Skeletal muscle cell (primary cell): ENCODE measurements around the gene MUC2.

Experiments used
- DNase-seq: peaks from one replicate; pipeline ENCODE4 v3.0.0-alpha.2; 2010; ENCODE audit warnings: low read depth
- H3K4me3 ChIP-seq: 2 replicates; pipeline ENCODE4 v1.5.1; 2011; ENCODE audit warnings: low read depth, mild to moderate bottlenecking, control low read depth, low read length, moderate library complexity

MUC2 gene

GRCh38 chr11:1049431-1049891 is 25.2 kb upstream of the MUC2 start:
- no peak overlapping the region for H3K4me3 ChIP-seq
- DNase-seq: no peak

DNA sequence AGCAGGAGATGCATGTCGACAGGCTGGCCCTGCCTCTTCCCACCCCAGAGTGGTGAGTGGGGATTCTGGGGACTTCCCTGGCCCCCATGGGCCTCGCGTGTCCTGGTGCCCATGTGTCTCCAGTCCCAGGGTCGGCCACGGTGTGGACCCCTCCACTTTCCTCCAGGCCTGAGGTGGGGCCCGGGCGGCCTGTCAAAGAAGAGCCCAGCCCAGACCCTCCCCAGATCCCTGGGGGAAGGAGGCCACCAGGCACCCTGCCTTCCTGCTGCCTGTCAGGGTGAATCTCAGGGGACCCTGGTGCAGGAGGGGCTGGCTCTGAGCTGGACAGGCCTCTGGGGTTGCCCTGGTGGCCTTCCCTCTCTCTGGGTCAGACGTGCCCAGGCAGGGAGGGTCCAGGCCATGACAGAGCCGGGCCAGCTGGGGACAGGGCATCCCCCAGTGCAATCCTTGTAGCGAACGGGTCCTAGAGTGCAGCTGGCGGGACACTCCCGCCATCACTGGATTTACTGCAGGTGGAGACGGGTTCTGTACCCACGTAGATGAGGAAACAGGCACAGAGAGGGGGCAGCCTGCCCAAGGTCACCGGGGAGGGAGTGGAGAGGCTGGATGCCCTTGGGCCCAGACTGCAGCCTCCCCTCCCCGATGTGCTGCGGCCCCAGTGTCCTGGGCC is 24.6 kb upstream of the MUC2 start:
- H3K4me3 ChIP-seq: no peak overlapping the region
- no peak for DNase-seq

DNA sequence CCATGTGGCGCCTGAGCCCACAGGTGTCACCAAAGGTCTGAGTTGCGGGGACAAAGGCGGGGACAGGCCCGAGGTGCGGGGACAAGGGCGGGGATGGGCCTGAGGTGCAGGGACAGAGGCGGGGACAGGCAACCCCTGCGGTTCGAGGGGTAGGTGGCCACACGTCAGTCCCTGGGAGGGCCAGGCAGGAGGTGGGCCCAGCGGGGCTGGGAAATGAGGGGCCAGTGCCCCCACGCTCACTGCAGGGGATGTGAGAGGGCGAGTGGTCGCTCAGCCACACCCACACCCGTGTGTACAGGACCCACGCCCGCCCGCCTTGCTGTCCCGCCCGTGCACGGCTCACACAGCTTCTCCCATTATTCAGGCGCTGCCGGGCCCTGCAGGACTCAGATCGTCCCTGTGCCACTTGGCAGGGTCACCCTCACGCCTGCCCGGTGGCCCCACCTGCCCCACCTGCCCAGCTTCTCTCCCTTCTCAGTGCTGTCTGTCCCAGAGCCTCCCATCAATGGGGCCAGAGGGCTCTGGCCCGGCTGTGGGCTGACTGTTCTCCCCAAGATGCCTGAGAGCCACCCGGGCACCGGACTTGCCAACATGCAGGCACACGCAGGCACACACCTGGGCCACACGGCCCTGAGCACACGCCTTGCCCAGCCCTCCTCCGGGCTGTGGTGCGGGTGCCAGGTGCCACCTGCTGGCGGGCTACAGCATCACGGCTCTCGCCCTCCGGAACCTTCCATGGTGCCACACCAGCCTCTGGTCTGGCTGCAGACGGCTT is 23.9 kb upstream of the MUC2 start:
- H3K4me3 ChIP-seq: no peak overlapping the region
- no peak for DNase-seq

DNA sequence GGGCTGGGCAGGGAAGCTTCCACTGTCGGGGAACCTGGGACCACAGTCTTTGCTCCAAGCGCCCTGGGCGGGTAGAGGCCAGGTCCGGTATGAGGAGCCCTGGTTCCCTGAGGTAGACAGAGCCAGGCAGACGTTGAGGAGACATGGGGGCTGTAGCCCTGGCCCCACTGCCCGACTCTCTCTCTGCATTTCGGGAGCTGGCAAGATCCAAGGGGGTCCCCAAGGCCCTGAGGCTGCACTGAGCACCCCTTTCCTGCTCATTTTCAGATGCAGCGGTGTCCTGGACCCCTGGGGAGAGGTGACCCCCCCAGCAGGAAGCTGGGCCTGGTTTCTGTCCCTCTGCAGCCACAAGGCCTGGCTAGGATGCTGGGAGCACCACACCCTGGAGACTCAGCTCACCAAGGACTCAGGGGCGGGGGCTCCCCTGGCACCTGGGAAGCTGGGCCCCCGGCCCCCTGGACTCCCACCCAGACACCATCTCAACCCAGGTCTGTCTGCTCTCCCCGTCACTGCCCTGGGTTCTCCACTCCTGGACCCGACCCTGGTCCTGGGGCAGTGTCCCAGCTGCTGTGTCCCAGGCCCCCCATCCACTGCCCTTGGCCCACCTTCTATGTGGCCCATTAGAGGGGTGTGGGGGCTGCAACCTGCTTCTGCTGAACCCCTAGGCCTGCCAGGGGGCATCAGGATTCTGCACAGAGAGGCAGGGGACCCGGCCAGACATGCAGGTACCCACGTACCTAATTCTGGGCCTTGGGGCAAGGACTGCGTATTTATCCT is 23.1 kb upstream of the MUC2 start:
- no peak overlapping the region for H3K4me3 ChIP-seq
- DNase-seq: no peak

- H3K4me3 ChIP-seq: no peak overlapping the region
- no peak for DNase-seq
Measured at GRCh38 chr11:1052133-1053011, 22.3 kb upstream of the MUC2 start.

GRCh38 chr11:1053121-1053901 is 21.4 kb upstream of the MUC2 start:
- no peak for DNase-seq

GRCh38 chr11:1054143-1055108 is 20.2 kb upstream of the MUC2 start:
- no peak overlapping the region for H3K4me3 ChIP-seq
- DNase-seq: no peak

More at GRCh38 chr11:1053121-1053901, 21.4 kb upstream of the MUC2 start:
- no peak overlapping the region for H3K4me3 ChIP-seq

DNA sequence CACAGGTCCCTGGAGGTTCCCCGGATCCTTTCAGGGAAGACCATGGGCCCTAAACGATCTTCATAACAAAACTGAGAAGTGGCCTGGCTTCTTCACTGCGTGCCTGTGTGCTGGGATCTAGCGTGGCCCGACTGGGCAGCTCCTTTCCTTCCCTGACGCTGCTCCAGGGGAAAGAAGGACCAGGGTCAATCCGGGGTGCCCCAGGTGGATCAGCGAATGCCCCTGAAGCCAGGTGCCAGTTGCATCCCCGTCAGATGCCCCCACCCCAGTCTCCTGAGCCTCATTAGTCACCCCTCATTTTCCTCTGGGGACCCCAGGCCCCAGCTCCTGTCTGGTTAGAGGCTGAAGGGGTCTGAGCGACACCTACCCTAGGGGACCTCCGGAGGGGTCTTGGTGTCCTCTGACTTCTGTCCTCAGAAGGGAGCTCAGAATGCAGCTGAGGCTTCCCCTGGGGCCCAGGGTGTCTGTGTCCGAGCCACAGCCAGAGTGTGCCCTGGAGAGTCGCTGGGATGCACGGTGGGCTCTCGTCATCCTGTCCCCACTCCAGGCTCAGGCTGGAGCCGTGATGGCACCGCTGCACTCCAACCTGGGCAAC is 19.5 kb upstream of the MUC2 start:
- no peak overlapping the region for H3K4me3 ChIP-seq
- no peak for DNase-seq

DNA sequence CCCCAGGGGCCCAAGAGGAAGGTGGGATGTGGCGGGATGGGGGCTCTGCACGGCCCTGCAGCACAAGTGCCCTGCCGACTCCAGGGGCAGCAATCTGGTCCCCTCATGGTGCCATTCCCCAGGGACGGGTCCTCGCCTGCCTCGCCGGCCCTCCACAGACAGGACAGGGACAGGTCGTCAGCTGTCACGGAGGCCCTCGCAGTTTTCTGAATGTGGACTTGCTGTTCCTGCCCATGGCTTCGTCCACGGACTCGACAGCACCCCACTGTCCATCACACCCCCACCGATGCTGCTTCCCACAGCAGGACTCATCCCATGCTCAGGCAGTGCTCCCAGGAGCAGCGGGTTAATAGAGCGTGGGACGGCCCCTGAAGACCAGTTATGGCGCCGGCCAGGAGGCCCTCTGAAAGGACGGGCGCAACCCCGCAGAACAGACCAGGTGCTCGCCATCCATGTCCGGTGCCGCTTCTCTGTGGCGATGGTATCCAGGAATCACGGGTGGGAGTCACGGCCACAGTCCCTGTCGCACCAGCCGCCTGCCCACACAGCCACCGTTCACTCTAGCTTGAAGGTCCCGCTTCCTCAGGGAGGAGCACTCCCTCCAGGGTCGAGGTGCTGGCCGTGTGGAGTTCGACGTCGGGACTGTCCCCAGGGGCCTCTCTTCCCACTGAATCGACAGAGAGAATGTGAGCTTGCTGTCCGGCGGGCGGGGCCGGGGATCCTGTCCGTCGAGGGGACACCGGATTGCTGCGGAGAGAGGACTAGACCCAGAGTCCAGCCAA is 18.5 kb upstream of the MUC2 start:
- H3K4me3 ChIP-seq: no peak overlapping the region
- no peak for DNase-seq

GRCh38 chr11:1057806-1058205 is 16.9 kb upstream of the MUC2 start:
- no peak for DNase-seq
- no peak overlapping the region for H3K4me3 ChIP-seq

DNA sequence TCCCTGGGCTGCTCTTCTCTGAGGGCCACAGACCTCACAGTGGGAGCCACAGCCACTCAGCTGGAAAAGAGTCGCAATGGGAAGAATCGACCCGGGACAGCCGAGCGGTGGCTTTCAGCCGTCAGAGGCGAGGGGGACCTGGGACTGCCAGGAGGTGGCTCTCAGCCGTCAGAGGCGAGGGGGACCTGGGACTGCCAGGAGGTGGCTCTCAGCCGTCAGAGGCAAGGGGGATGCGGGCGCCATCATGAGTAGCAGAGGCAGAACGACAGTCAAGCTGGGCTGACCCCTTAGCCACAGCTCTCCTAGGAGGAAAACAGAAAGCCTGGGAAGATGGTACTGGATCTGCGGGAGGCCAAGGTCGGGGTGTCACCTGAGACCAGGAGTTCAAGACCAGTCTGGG is 14.9 kb upstream of the MUC2 start:
- H3K4me3 ChIP-seq: no peak overlapping the region
- no peak for DNase-seq

GRCh38 chr11:1060410-1060809 is 14.3 kb upstream of the MUC2 start:
- DNase-seq: no peak
- H3K4me3 ChIP-seq: no peak overlapping the region

GRCh38 chr11:1060852-1061616 is 13.6 kb upstream of the MUC2 start:
- no peak for DNase-seq
- H3K4me3 ChIP-seq: no peak overlapping the region

- no peak for DNase-seq
- H3K4me3 ChIP-seq: no peak overlapping the region
Measured at GRCh38 chr11:1062075-1062820, 12.4 kb upstream of the MUC2 start.

- no peak for DNase-seq
- no peak overlapping the region for H3K4me3 ChIP-seq
Measured at GRCh38 chr11:1064167-1064566, 10.5 kb upstream of the MUC2 start.
